A172 (cell line): ENCODE measurements around the gene SYT1. TPM values are rescaled to one million over a fixed set of nuclear protein-coding genes. Genes with fewer than 3 reads are reported as not detected.
"Not testable (repeated sequence)": the region's sequence is repeated elsewhere in the genome, so short reads cannot be mapped to it uniquely, and the experiment has no call there.

Experiments used
- DNase-seq: peaks from one replicate; pipeline ENCODE4 v3.0.0-alpha.2; 2015; ENCODE audit warnings: low spot score
- total RNA-seq: library from RNA; depleted of rRNA; stranded (reverse); fragments of >200 nt; shearing (Covaris generic); gene quantifications from 2 replicates; pipeline ENCODE4 v1.2.3, GENCODE V29; 2014

The SYT1 gene
- total RNA-seq, 1 experiment from 2014 or later, result 7.5 TPM

GRCh38 chr12:79393842-79394241, 529.3 kb downstream of the SYT1 start:
- DNase-seq, result no peak

- no peak for DNase-seq
These were observed 533.0 kb downstream of the SYT1 start for GRCh38 chr12:79397609-79398008.

GRCh38 chr12:79400481-79400880, 535.9 kb downstream of the SYT1 start:
- no peak for DNase-seq

GRCh38 chr12:79402606-79403005, 538.0 kb downstream of the SYT1 start:
- no peak for DNase-seq

GRCh38 chr12:79406993-79407392, 542.4 kb downstream of the SYT1 start:
- no peak for DNase-seq

GRCh38 chr12:79407671-79408622, 543.4 kb downstream of the SYT1 start:
- peak; percentile 89 for DNase-seq

- DNase-seq, result no peak
These were observed 544.1 kb downstream of the SYT1 start for GRCh38 chr12:79408689-79409088.

GRCh38 chr12:79409562-79409961, 545.0 kb downstream of the SYT1 start:
- DNase-seq, result peak; percentile 67

GRCh38 chr12:79411791-79412190, 547.2 kb downstream of the SYT1 start:
- DNase-seq, result no peak

- DNase-seq, result no peak
These were observed 549.2 kb downstream of the SYT1 start for GRCh38 chr12:79413796-79414195.

- no peak for DNase-seq
These were observed 549.7 kb downstream of the SYT1 start for GRCh38 chr12:79414252-79414651.

GRCh38 chr12:79415321-79415720, 550.7 kb downstream of the SYT1 start:
- no peak for DNase-seq

- DNase-seq, result no peak
These were observed 551.3 kb downstream of the SYT1 start for GRCh38 chr12:79415746-79416435.

GRCh38 chr12:79420146-79420618, 555.6 kb downstream of the SYT1 start:
- peak; percentile 89 for DNase-seq

GRCh38 chr12:79421236-79421740, 556.7 kb downstream of the SYT1 start:
- DNase-seq, result no peak

GRCh38 chr12:79422060-79422812, 557.7 kb downstream of the SYT1 start:
- no peak for DNase-seq

- no peak for DNase-seq
These were observed 559.0 kb downstream of the SYT1 start for GRCh38 chr12:79423560-79423959.

GRCh38 chr12:79424109-79424721, 559.6 kb downstream of the SYT1 start:
- DNase-seq, result peak; percentile 82

- no peak for DNase-seq
These were observed 561.5 kb downstream of the SYT1 start for GRCh38 chr12:79426121-79426520.

GRCh38 chr12:79426744-79427143, 562.2 kb downstream of the SYT1 start:
- not testable (repeated sequence) for DNase-seq

GRCh38 chr12:79433465-79434072, 569.0 kb downstream of the SYT1 start:
- no peak for DNase-seq
